ENCODE measurements around the gene DKK3.

The DKK3 gene

GRCh38 chr11:11982461-11982860 lies 26.0 kb downstream of the DKK3 start:
- DNase-seq (ENCODE audit: low read depth, low spot score), result no peak

GRCh38 chr11:11981840-11982239 lies 26.6 kb downstream of the DKK3 start:
- DNase-seq (ENCODE audit: low read depth, low spot score), result no peak

DNA sequence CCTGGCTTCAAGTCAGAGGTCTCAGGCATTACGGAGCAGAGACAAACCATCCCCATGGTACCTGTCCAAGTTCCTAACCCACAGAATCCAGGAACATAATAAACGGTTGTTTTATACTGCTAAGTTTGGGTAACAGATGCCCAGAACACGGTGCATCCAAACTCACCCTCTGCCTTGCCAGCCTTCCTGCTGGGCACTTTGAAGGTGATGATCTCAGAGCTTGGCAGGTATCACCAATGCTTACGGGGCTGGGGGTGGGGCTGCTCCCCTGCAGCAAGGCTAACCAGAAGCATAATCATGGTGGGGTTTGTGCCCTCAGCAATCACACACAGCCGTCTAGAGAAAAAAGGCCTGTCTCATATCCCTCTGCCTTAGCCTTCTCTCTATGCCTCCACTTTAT lies 27.1 kb downstream of the DKK3 start:
- no peak for DNase-seq (ENCODE audit: low read depth, low spot score)

GRCh38 chr11:11980841-11981308 lies 27.6 kb downstream of the DKK3 start:
- DNase-seq (ENCODE audit: low read depth, low spot score), result no peak

DNA sequence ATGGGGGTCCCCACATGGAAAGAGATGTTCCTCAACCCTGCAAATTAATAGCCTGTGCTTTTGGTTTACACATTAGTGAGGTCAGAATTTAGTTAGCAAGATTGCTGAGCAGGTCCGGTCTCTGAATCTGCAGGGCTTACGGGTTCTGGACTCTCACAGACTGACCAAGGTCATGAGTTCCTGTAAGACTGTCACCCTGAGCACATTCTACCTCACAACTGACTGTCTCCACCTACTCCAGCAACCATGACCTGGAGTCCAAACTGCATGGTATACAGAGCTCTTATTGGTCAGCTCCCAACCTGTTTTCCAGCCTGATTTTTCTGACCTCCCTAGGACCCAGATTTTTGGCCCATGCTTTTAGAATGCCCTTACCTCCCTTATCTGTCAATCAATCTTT lies 28.2 kb downstream of the DKK3 start:
- DNase-seq (ENCODE audit: low read depth, low spot score), result no peak

DNA sequence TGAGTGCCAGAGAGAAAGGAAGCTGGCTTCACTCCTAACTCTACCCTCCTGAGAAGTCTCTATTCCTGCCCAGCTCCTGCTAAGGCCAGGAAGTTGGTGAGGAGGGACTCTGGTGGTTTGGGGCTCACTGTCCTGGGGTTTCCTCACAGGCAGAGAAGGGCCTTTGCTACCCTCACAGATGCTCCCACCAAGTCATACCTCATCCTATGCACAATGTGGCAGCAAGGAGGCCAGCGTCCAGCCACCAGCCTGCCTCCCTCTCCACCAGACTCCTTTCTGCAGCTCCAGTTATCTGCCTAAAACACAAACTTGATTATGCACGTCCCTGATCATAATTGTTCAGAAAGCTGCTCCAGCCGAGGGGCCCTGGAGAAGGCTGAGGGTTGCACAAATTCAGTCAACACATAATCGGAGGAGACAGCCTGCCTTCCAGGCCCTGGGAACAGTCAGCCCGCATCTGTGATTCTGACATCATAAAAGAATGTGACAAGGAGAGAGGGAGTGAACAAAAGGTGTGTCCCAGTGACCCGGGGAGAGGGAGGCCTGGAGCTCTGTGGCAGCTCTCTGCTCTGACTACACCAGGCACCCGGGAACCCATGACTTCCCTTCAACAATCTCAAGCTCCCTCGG lies 28.8 kb downstream of the DKK3 start:
- peak; percentile 60 for DNase-seq (ENCODE audit: low read depth, low spot score)

GRCh38 chr11:11978792-11979487 lies 29.5 kb downstream of the DKK3 start:
- peak; percentile 55 for DNase-seq (ENCODE audit: low read depth, low spot score)

- DNase-seq (ENCODE audit: low read depth, low spot score), result no peak
Observed at GRCh38 chr11:11978098-11978637, 30.3 kb downstream of the DKK3 start.

GRCh38 chr11:11977206-11977938 lies 31.1 kb downstream of the DKK3 start:
- peak; percentile 79 for DNase-seq (ENCODE audit: low read depth, low spot score)

DNA sequence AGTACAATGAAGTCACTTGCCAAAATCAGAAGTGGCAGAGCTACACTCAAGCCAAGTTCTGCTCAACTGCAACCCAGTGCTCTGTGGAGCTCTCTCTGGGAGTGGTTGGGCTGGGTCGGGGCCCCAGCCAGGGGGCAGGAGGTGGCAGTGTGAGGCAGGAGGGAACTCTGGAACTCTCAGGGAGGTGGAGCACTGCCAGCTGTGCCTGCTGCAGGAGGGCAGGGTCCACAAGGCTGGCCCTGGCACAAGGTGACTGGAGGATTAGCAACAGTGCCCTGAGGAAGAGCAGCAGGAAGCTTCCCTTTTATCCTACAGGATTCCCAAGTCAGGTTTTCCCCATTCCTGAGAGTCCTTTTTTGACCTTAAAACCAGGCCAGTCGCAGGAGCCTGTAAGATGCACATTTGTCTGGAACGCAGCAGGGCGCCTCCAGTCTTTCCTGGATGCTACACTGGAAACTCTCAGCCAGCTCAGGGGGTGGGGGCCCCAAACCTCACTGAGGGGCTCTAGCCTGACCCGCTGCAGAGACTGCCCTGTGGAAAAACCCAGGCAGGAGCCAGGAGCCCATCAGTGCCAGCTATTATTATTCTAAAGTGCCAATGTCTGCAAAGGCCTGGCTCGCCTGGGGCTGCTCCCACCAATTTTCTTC lies 31.8 kb downstream of the DKK3 start:
- DNase-seq (ENCODE audit: low read depth, low spot score), result no peak

GRCh38 chr11:11975201-11976092 lies 33.0 kb downstream of the DKK3 start:
- no peak for DNase-seq (ENCODE audit: low read depth, low spot score)

DNA sequence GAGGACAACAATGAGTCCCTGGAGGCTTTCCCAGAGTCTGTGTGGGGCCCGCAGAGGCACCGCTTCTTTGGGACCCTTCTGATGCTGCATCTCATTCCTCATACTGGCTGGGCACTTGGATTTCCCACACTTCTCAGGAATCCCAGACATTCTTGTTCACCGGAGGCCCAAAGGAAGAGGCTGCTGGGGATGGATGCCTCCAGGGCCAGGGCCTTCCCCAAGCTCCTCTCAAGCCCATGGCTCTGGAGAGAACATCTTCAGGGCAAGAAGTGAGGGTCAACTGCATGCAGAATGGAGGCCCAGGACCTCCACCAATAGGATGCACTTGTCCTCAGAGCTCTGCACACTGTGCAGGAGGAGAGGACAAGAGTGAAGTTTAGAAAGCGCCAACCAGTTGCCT lies 34.6 kb downstream of the DKK3 start:
- DNase-seq (ENCODE audit: low read depth, low spot score), result peak; percentile 40

DNA sequence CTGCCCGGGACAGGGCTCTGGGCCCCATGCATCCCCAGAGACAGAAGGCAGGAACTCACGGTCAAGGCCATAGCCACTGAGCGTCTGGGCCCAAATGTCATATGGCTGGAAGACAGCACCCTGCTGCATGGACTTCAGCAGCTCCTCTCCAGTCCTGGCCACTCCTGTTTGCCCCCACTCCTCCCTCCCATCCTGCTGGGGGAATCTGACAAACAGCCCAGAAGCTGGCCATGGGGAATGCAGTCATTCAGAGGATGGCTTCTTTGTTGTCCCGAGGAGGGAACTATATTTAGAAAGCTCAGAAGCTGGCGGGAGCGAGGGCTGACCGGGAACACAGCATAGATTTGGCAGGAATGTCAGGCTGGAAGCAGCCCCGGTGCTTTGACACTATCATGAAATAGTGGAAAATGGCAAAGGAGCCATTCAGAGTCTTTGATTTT lies 35.0 kb downstream of the DKK3 start:
- DNase-seq (ENCODE audit: low read depth, low spot score), result peak; percentile 23

- DNase-seq (ENCODE audit: low read depth, low spot score), result no peak
Observed at GRCh38 chr11:11972730-11973341, 35.6 kb downstream of the DKK3 start.

DNA sequence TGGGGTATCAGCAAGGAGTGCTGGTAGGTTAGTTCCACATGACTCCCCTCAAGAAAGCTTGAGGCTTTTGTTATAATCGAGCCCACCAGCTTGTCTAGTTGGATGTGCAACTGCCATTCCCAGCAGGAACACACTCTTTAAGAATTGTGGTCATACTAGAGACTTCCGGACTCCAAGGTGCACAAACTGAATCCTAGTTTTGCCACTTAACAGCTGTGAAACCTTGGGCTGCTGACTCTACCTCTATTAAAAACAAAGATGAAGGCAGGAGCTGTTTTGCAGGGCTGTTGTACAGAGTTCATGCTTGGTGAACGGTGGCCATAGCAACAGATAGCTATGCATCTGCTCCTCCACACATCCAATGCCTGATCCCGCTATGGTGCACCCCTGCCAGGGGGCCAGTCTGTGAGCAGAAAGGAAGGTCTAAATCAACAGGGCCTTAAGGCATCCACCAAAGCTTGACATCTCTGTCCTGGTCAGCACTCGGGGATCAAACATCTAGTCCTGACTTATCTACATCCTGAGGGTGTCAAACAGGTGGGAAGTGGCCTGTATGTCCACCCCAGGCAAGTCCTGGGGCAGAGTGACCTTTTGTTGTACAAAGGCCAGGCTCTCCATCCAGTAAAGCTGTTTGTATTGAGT lies 36.4 kb downstream of the DKK3 start:
- DNase-seq (ENCODE audit: low read depth, low spot score), result no peak

DNA sequence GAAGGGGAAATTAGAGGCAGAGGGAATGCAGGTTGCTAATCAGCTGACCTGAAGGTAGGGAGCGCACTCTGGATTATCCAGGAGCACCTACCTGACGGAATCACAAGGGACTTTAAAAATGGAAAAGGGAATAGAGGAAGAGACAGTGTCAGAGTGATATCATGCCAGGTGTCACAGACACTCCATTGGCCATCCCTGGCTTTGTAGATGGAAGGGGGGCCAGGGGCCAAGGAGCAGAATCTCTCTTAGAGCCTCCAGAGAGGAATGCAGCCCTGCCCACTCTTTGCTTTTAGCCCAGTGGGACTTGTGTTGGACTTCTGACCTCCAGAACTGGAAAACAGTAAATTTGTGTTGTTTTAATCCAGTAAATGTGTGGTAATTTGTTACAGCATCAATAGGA lies 37.9 kb downstream of the DKK3 start:
- no peak for DNase-seq (ENCODE audit: low read depth, low spot score)

- no peak for DNase-seq (ENCODE audit: low read depth, low spot score)
Observed at GRCh38 chr11:11969380-11970215, 38.8 kb downstream of the DKK3 start.

DNA sequence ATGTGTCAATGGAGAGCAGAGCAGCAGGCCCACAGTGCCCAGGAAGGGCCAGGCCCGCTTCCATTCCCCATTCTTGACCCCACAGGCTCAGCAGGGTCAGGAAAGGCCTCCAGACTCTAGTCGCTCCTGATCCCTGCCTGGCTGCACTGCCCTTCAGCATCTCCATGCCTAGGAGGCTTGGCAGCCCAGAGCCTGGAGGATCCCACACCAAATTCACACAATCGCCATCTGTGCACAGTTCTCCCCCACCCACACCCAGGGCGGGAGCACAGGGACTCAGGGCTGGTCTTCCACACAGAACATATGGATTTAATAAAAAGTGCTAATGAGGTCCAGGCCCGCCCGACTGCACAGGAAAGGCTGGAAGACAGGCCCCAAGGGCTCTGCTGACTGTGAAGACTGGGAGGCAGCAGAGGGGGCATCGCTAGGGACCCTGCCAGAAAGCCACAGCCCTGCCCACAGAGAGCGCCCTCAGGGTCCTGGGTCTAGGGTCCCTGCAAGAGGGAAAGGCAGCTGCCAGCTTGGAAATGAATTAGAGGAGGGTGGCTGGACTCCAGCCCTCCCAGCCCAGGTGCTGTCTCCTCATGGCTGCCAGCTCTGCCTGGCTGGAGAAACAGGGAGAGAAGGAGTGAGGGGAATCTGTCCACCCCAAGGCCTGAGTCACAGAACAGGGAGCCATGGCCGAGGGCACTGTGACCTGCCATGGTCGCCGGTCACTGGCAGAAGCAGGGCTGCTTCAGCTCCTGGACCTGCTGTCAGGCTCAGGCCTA lies 39.7 kb downstream of the DKK3 start:
- no peak for DNase-seq (ENCODE audit: low read depth, low spot score)

Data from ELF-1 (cell line).